Measurements from ENCODE around the gene FRG2.
"Not testable (repeated sequence)": the region's sequence is repeated elsewhere in the genome, so short reads cannot be mapped to it uniquely, and the experiment has no call there.

Gene FRG2

DNA sequence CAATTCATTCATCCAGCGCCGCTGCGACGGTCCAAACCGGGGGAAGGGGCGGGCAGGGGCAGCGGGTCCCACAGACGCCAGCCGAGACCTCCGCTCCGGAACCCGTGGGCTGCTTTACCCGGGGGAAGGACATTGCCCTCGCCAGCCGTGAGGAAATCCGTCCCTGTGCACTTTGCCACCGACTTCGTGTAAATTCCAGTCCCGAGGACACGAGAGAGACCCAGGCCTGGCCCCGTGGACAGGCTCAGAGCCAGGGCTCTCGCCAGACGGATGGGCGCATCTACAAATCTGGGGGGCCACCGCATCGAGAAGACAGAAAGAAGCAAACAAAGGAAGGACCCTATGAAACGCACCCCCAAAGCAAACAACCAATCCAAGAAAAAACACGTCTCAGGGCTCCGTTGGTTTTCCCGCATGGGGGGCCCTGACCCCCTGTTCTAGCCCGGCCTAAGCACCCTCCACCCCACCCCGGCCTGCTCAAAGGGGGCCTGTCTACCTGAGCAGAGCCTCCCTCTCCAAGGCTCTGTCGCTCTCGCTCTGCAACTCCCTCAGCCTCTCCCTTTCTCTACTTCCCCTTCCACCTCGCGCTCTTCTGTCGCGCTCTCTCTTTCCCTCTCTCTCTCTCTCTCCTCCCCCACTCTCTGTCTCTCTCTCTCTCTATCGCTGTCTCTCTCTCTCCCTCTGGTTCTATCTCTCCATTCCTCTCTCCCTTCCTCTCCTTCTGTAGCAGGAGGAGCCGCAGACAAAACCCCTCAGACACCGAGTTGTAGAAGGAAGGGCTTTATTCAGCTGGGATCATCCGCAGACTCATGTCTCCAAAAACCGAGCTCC lies 11.3 kb downstream of the FRG2 start:
- DNase-seq: no peak

DNA sequence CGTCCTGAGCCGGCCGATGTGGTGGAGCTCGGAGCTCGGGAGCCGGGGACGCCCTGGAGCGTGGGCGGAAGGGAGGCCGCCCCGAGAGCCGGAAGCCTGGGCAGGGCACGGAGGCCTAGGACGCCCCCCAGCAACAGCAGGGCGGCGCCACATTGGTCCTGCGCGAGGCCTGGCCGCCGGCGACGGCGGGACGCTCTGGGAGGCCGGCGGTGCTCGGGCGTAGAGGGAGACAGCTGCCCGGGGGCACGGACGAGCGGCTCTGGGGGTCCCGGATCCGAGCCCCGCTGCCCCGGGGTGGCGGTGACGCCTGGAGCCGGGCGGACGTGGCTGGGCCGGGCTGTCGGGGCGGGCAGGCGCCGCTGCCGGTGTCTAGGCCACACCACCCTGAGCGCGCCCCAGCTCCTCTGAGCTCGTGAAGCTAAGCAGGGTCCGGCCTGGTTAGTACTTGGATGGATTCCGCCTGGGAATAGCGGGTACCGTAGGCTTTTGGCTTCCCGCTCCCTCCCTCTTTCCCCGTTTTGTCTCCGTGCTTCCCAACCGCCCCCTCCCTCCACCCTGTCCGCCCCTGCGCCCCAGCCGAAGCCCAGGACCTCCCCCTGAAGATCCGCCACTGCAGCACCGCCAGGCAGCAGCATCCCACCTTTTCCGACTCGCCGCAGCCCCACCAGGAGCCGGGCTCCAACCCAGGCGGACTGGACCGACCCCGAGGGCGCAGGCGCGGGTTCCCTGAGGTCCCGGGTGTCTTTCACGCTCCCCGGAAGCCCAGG lies 12.1 kb downstream of the FRG2 start:
- no peak for DNase-seq

DNA sequence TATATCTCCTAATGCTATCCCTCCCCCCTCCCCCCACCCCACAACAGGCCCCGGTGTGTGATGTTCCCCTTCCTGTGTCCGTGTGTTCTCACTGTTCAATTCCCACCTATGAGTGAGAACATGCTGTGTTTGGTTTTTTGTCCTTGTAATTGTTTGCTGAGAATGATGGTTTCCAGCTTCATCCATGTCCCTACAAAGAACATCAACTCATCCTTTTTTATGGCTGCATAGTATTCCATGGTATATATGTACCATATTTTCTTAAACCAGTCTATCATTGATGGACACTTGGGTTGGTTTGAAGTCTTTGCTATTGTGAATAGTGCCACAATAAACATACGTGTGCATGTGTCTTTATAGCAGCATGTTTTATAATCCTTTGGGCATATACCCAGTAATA lies 37.1 kb downstream of the FRG2 start:
- not testable (repeated sequence) for DNase-seq

DNA sequence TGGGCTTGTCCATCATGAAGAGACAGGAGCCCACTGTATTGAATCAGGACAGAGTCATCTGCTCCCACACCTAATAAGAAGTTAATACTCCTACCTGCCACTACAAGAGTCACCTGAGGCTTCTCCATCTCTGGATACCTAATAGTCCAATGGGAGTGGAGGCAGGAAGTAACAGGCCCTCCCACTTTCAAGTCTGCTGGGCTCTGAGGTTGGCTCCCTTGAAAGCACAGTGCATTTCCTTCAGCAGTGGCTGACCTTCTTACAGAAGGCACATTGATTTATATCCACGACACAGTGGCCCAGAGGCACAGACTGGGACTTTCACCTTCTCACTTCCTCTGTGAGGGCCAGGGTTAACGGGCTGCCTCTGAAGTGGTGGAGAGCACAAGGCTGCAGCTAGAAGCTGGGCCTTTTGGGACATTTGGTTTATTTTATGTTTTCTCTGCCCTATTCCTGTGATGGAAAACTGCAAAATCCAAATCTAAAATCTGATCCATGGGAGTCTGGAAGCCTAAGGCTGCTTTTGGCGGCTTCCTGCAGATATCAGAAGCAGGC lies 38.1 kb downstream of the FRG2 start:
- no peak for DNase-seq

DNA sequence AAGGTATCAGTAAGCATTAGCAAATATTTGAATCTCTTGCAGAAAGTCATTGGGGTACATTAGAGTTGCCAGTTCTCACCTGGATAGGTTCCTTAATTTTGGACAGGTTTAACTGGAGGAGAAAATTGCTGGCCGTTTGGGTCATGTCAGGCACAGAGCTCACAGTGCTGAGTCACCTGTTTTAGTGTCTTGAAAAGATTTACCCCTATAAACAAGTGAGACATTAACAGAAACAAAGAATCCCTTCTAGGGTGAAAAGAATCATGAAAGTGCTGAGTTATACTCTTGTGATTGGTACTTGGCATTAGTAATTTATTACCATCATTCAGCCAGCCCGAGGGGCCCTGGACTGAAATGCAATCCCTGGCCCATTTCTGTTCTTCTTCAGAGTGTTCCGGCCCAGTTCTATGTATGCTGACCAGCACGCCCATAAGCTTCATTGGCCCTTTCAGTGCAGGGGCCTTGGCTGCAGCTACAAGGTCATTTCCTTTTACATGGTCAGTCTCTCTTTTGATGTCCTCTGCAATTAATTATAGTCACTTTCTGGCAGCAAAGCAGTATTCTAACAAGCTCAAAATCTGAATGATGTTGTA lies 41.3 kb downstream of the FRG2 start:
- DNase-seq: not testable (repeated sequence)

DNA sequence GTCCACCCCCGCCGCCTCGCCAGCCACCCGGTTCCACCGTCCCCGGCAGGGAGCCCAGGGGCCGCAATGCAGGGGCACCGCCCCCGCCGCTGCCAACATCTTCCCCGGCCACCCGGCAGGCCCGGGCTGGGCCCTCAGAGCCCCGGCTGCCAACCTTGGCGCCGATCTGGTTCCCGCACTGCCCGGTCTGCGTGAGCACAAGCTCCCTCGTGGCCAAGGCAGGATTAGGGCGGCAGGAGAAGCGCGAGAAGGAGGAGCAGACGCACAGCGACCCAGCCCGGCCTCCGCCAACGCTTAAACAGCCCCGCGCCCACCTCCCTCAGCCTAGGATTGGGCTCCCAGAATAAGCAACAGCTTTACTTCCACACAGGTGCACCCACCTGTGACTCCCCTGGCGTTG lies 42.4 kb downstream of the FRG2 start:
- DNase-seq: not testable (repeated sequence)

DNA sequence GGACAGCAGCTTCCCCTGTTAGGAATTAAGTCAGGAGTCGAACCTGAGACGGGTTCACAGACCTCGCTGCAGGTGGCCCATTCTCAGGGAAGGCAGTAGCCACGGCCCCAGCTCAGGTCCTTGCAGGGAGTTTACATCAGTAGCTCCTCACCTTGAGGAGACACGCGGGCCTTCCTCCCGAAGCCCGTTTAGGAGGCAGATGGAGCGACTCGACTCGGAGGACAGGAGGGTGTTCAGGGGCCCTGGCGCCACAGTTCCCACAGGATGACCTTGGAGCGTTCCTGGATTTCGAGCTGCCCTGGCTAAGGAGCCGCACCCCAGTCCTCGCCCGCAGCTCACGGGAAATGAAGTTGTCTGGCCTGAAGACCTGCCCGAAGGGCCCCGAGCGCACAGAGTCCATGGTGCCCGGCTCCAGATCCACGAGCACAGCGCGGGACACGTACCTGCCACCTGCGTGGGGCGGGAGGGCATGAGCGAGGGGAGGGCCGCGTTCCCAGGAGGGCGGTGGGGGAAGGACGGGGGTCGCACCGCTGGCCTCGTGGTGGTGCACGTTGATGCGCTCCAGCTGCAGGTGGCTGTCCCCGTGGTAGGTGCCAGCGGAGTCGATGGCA lies 43.0 kb downstream of the FRG2 start:
- not testable (repeated sequence) for DNase-seq

DNA sequence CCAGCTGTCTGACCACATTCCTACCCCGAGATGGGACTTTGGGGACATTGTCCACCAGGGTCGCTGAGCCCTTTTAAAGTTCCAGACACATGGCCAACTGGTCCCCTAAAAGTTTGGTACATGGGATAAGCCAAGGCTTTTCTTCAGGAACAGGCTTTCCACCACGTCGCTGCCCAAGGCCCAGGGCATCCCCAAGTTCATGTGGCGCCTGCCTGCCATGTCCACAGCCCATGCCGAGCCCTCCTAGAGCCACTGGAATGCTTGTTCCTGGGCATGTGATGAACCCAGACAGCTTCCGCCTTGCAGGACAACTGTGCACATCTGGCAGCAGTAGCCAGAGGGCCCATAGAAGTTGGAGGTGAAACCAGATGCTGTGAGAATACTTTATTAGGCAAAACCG lies 45.1 kb downstream of the FRG2 start:
- no peak for DNase-seq

DNA sequence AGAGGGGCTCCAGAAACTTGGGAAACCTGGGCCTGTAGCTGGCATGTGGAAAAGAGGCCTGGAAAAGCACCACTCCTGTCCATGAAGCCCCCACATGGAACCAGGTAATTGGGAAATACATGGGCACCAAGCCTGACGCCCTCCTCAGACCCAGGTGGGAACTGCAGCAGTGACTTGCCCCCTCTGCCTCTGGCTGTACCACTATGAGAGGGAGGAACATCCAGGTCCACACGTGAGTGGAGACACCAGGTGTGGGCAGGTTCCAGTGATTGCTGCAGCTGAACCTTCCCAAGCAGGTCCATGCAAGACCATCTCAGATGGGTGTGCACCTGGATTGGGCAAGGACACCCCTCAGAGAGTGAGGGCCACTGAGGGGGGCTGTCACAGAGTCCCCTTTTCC lies 46.8 kb downstream of the FRG2 start:
- not testable (repeated sequence) for DNase-seq

DNA sequence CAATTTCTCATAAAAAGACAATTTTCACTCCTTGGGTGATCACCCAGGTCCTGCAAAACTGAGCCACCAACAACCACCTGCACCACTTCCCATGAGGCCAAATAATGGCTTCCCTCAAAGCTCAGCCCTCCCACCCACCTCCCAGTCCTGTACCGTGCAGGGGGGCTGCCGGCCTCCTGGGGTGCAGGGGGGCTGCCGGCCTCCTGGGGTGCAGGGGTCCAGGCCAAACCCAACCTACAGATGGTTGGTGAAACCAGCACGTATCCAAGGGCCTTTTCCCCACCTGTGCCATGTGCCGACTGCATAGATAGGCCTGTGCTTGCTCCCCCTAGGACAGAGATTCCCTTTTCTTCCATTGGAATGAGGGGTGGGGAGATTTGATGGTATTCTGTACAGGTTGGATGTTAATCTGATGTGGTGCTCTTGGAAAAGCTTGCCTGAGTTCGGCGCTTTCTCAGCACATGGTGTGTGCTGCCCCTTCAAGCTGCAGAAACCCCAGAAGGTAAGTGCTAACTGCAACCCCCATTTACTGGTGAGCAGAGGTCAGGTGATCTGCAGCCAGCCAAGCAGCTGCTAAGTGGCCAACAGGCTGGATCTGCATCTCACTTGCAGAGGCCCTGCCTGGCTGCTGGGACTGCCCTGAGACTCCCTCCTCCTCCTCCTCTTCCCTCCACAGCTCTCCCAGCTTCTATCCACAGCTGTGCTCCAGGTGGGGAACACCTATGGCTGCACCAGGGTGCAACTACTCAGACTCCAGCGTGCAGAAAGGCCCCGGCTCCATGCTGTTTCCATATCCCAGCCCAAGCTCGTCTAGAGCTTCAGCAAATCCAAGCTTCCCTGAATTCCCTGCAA lies 47.6 kb downstream of the FRG2 start:
- no peak for DNase-seq

All from HCEC 1CT (cell line).